Measurements from ENCODE around the gene SOAT1.
"Not testable (repeated sequence)": the region's sequence is repeated elsewhere in the genome, so short reads cannot be mapped to it uniquely, and the experiment has no call there.

The SOAT1 gene

DNA sequence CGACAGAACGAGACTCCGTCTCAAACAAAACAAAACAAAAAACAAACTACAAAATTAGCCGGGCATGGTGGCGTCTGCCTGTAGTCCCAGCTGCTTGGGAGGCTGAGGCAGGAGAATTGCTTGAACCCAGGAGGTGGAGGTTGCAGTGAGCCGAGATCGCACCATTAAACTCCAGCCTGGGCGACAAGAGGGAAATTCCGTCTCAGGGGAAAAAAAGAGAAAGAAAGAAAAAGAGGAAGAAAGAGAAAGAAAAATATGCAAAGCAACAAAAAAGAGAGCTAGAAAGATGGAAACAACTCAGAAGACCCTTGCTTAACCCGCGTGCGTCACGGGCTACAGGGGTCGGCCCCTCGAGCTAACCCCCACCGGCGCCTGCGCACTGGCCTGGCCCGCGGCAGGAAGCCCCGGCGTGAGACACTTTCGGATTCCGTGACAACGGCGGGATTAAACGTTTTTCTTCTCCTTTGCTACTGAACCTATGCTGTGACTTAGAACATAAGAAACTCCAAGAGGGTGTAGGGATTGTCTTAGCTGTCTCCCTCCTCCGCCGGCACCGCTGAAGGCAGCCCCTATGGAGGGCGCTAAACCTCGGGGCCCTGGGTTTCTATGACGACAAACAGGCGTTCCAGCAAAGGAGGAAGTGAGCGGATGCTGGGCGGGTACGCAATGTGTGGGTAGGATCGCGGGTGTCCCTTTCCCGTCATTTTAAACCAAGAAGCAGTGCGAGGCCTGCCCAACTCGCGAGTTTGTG, 71.9 kb downstream of the SOAT1 start, which contains the start of gene AXDND1:
AXDND1 (plus strand) TSS at position 630 of the 751 bp plus-strand sequence. CDS start 539 bp downstream, outside the sequence.
- peak; percentile 88 for DNase-seq

DNA sequence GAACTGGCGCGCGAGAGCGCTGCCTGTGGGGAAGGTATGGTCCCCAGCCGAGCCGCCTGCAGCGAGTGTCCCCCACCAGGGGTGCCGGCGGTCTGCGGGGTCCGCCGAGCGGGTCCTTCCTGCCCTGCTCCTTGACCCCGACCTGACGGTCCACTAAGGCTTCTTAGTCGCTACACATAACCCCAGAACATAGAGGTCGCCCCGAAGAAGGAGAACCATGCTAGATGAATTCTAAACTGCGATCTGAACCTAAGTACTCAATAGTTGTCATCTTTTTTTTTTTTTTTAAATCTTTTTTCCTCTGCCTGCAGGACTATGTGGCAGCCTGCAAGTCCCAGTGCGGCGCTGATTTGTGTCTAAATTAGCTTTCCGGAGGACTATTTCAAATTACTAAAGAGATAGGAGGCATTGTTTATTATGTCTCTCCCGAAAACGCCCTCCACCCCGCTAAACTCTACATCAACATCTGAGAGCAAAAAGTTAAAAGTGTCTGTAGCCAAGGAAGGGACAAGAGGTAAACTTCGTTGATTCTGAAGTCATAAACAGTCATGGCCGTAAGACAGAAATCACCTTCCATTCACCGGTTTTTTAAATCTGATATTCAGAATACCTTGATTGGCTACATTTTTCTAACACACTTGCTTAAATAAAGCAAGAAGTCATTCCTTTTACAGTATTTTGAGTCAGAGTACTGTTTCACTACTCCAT, 72.7 kb downstream of the SOAT1 start:
- no peak for DNase-seq

- DNase-seq = peak; percentile 45
Observed at GRCh38 chr1:179369751-179370341, 76.2 kb downstream of the SOAT1 start.

DNA sequence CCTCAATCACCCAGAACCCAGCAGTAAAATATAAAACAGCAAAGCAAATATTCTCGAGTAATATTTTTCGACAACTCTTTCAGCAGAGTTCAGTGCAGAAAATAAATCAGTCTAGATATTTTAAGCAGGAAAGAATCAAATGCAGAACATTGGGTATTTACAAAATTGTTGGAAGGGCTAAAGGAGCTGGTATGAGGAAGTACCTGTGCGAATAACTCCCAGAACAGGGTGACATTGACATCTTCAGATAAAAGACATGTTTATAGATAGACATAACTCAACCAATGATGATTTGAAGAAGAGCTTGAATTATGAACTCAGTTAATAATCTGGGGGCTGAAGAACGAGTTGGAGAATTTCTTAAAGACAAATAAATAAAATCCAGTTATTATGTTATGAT, 78.6 kb downstream of the SOAT1 start:
- DNase-seq = no peak

- no peak for DNase-seq
Observed at GRCh38 chr1:179376223-179376622, 82.6 kb downstream of the SOAT1 start.

DNA sequence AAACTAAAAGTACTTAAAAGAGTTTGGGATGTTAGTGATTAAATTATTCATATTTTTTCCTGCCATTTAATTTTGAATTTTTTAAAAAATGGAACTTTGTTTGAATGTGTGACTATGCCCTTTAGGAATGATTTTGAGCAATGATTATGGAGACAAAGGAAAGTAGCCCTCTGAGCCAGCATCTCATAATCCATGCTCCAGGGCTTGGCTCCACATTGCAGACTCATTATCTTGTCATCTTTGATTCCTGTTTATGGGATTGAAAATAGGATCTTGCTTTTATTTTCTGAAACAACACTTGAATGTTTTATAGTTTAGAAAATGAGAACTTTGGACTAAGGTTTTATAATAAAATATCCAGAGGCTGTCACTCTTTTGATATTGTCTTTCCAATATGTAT, 86.7 kb downstream of the SOAT1 start:
- DNase-seq = no peak

DNA sequence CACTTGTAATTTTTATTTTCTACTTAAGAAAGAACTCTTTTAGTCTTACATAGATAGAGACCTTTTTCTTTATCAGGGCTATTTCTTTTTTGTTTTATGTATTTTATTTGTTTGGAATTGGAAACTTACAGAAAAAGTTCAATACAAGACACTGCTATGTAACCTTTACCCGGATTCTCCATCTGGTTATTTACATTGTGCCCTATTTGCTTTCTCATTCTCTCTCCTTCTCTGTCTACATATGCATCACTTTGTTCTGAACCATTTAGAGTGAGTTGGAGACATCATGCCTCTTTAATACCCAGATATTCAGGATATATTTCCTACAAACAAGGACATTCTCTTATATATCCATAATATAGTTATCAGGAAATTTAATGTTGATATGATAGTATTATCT, 90.4 kb downstream of the SOAT1 start:
- DNase-seq = no peak

GRCh38 chr1:179385510-179385909, 91.9 kb downstream of the SOAT1 start:
- no peak for DNase-seq

DNA sequence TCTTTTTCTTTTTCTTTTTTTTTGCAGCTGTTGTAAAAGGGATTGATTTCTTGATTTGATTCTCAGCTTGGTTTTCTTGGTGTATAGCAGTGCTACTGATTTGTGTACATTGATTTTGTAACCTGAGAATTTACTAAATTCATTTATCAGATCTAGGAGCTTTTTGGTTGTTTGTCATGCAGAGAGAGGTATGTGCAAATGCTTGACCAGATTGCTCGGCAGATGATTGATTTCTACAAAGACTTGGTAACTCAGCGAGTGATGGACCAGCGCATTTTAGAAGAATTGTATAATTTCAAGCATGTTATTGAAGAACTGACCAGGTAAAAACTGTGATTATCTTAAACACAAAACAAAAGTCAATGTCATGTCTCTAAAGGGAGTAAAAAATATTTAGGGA, 100.1 kb downstream of the SOAT1 start:
- DNase-seq = no peak

- DNase-seq = not testable (repeated sequence)
Observed at GRCh38 chr1:179399399-179399798, 105.8 kb downstream of the SOAT1 start.
